Calu3 (cell line): Measurements from ENCODE around the gene NECAB3. TPM values are rescaled to one million over a fixed set of nuclear protein-coding genes. Genes with fewer than 3 reads are reported as not detected.

Source experiments
- BruUV-seq: library from RNA; stranded (reverse); fragments of 400-500 nt; replicated peaks from 2 replicates; lab custom pipeline; 2021; lab: Mats Ljungman, UMichigan
- CTCF ChIA-PET: fragments of 300-600 bp; sonication (Branson Sonifier 250); formaldehyde crosslinking; loops from one replicate; lab custom pipeline; 2022; ENCODE audit warnings: antibody characterized with exemption; lab: Charles Lee
- DNase-seq: peaks from one replicate; pipeline ENCODE4 v3.0.0; 2022
- H3K27ac Mint-ChIP-seq: one replicate; pipeline ENCODE4 v1.8.0; 2022; ENCODE audit warnings: mixed read lengths; ENCODE audit not compliant: unreplicated experiment
- H3K27me3 Mint-ChIP-seq: one replicate; pipeline ENCODE4 v1.8.0; 2022; ENCODE audit warnings: mixed read lengths; ENCODE audit not compliant: unreplicated experiment
- H3K36me3 Mint-ChIP-seq: one replicate; pipeline ENCODE4 v1.8.0; 2022; ENCODE audit warnings: mild to moderate bottlenecking, moderate library complexity, mixed read lengths; ENCODE audit not compliant: insufficient read depth, unreplicated experiment
- H3K4me1 Mint-ChIP-seq: one replicate; pipeline ENCODE4 v1.8.0; 2022; ENCODE audit warnings: mild to moderate bottlenecking, low read depth, mixed read lengths; ENCODE audit not compliant: unreplicated experiment
- H3K4me3 Mint-ChIP-seq: one replicate; pipeline ENCODE4 v1.8.0; 2022; ENCODE audit warnings: mild to moderate bottlenecking, low read depth, moderate library complexity, mixed read lengths; ENCODE audit not compliant: unreplicated experiment
- H3K9me3 Mint-ChIP-seq: one replicate; pipeline ENCODE4 v1.8.0; 2022; ENCODE audit warnings: low read depth, mixed read lengths; ENCODE audit not compliant: unreplicated experiment
- intact Hi-C: fragments of 100-400 bp; cut with micrococcal nuclease; formaldehyde crosslinking; loops from one replicate; pipeline ENCODE4 v1.10.0; 2022; ENCODE audit not compliant: unreplicated experiment
- total RNA-seq: library from RNA; stranded (reverse); gene quantifications from 2 replicates; pipeline ENCODE4 v1.2.3, GENCODE V29; 2022
- TF ChIP-seq, protein P1 (sequence below): fragments of 200-600 bp; IDR thresholded peaks from one replicate; pipeline ENCODE4 v1.8.0; 2022; ENCODE audit warnings: antibody characterized with exemption; ENCODE audit not compliant: unreplicated experiment

Gene NECAB3
- total RNA-seq, 1 experiment from 2014 or later, result 80.8 TPM

- peak overlapping the region; percentile 71 for H3K27ac Mint-ChIP-seq
- peaks cover 53% of the 10 kb centered on the region for H3K4me1 Mint-ChIP-seq
- intact Hi-C loops, result no loop called here
- TF ChIP-seq, protein P1, sequence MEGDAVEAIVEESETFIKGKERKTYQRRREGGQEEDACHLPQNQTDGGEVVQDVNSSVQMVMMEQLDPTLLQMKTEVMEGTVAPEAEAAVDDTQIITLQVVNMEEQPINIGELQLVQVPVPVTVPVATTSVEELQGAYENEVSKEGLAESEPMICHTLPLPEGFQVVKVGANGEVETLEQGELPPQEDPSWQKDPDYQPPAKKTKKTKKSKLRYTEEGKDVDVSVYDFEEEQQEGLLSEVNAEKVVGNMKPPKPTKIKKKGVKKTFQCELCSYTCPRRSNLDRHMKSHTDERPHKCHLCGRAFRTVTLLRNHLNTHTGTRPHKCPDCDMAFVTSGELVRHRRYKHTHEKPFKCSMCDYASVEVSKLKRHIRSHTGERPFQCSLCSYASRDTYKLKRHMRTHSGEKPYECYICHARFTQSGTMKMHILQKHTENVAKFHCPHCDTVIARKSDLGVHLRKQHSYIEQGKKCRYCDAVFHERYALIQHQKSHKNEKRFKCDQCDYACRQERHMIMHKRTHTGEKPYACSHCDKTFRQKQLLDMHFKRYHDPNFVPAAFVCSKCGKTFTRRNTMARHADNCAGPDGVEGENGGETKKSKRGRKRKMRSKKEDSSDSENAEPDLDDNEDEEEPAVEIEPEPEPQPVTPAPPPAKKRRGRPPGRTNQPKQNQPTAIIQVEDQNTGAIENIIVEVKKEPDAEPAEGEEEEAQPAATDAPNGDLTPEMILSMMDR, result no peak
- no TSS peak for BruUV-seq
- DNase-seq, result no peak
- H3K27me3 Mint-ChIP-seq, result no peaks in the 10 kb centered on the region
- peaks cover 49% of the 10 kb centered on the region for H3K36me3 Mint-ChIP-seq
- peak overlapping the region; percentile 55 for H3K4me3 Mint-ChIP-seq
- H3K9me3 Mint-ChIP-seq, result no peaks in the 10 kb centered on the region
- CTCF ChIA-PET, result interaction anchor here (0.5 to 3.0 kb wide), 3 partner anchors 12 to 207 kb away, joined by 3 to 47 read pairs (median 6); partner anchors contain the start of gene ACTL10
Observed at GRCh38 chr20:33655164-33655563, 19.1 kb downstream of the NECAB3 start.

- Mint-ChIP-seq H3K9me3 (no peaks in the 10 kb centered on the region), H3K36me3 (peaks cover 49% of the 10 kb centered on the region), H3K27me3 (no peaks in the 10 kb centered on the region), H3K4me1 (peaks cover 53% of the 10 kb centered on the region), H3K27ac (peak overlapping the region; percentile 71), H3K4me3 (peak overlapping the region; percentile 55)
- DNase-seq, result no peak
- TF ChIP-seq, protein P1, result no peak
- intact Hi-C loops, result loop anchor here (5.0 kb wide), 2 partner anchors 137 to 197 kb away; no protein-coding TSS in a partner anchor
- CTCF ChIA-PET, result interaction anchor here (0.5 to 3.0 kb wide), 8 partner anchors 9 to 254 kb away, joined by 3 to 47 read pairs (median 6); partner anchors contain the start of genes ACTL10, CDK5RAP1 and PXMP4
- no TSS peak for BruUV-seq
Observed at GRCh38 chr20:33654680-33655161, 19.5 kb downstream of the NECAB3 start.

GRCh38 chr20:33653900-33654596 is 20.2 kb downstream of the NECAB3 start:
- H3K36me3 Mint-ChIP-seq, result peaks cover 49% of the 10 kb centered on the region
- TF ChIP-seq, protein P1, result no peak
- peaks cover 53% of the 10 kb centered on the region for H3K4me1 Mint-ChIP-seq
- H3K27me3 Mint-ChIP-seq, result no peaks in the 10 kb centered on the region
- CTCF ChIA-PET, result interaction anchor here (0.6 to 3.0 kb wide), 14 partner anchors 10 to 452 kb away, joined by 3 to 47 read pairs (median 5); partner anchors contain the start of genes ACTL10, CBFA2T2, CDK5RAP1 and PXMP4
- H3K4me3 Mint-ChIP-seq, result peak overlapping the region; percentile 55
- peak; percentile 97 for DNase-seq
- BruUV-seq, result no TSS peak
- H3K27ac Mint-ChIP-seq, result peak overlapping the region; percentile 71
- intact Hi-C loops, result loop anchor here (5.0 kb wide), 2 partner anchors 137 to 197 kb away; no protein-coding TSS in a partner anchor
- H3K9me3 Mint-ChIP-seq, result no peaks in the 10 kb centered on the region

DNA sequence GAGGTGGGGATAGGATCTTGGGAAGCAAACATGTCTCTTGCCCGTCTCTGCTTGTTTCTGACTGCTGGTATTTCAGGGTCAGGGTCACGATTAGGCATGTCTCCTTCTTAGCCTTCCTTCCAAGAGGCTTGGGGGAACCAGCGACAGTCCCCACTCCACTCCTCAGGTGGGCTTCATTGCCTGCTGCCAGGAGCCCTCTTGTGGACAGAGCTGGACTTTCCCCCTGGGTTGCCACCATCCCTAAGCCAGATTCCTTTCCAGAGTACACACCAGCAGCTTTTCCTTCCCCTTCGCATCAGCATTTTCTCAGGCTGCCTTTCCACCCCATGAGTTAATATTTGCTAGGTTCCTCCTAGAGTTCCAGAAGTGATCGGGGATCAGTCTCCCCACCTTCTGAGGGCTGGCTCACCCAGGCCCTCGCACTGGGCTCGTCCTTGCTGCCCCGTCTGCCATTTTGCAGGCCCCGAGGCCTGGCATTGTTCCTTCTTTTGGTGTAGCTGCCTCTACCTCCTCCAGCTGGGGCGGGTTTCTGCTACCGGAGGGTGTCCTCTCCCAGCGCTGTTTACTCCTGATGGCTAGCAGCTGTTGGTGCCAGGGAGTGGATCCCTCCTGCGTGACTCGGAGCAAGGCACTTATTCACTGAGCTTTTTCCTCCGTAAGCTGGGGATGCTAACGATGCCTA is 20.9 kb downstream of the NECAB3 start:
- H3K4me3 Mint-ChIP-seq, result peak overlapping the region; percentile 55
- peaks cover 53% of the 10 kb centered on the region for H3K4me1 Mint-ChIP-seq
- intact Hi-C loops, result loop anchor here (5.0 kb wide), 2 partner anchors 136 to 196 kb away; no protein-coding TSS in a partner anchor
- H3K27ac Mint-ChIP-seq, result peak overlapping the region; percentile 71
- H3K36me3 Mint-ChIP-seq, result peaks cover 49% of the 10 kb centered on the region
- BruUV-seq, result no TSS peak
- CTCF ChIA-PET, result interaction anchor here (0.6 to 3.0 kb wide), 16 partner anchors 10 to 1277 kb away, joined by 3 to 47 read pairs (median 4); partner anchors contain the start of genes ACTL10, CBFA2T2, CDK5RAP1 and PXMP4
- TF ChIP-seq, protein P1, result peak; percentile 96
- DNase-seq, result peak; percentile 84
- H3K27me3 Mint-ChIP-seq, result no peaks in the 10 kb centered on the region
- no peaks in the 10 kb centered on the region for H3K9me3 Mint-ChIP-seq
